Measurements from ENCODE around the gene IMPA2. TPM values are rescaled to one million over a fixed set of nuclear protein-coding genes. Genes with fewer than 3 reads are reported as not detected.

The IMPA2 gene
- total and polyA plus RNA-seq, 2 of the 13 experiments (the other 11 are each of a cell fraction or from before 2014, with no cell fraction given) = 37.8 to 71.8 TPM

DNA sequence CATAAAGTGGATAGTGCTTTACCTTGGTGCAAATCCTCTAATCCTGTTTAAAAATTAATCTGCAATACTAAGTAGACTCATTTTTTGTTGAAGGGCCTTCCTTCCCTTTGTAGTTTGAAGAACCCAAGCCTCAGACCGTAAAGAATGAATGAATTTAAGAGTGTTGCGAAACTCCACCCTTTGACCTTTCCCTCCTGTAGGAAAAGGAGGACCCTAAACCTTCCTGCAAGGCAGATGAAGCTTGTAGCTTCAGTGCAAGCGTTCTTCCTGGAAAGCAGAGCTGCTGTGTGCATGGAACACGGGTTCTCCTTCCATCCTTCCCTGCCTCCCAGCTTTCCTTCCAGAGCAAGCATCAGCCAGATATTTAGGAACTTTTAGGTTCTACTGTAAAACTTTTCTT lies 1.7 kb downstream of the IMPA2 start (continued):
- no peak for TF ChIP-seq REL (CRISPR knock-in tag; conservative IDR thresholded peaks at IDR 0.05)
- no peak for TF ChIP-seq HMGA1 (CRISPR knock-in tag; conservative IDR thresholded peaks at IDR 0.05)
- no peak for TF ChIP-seq DNMT1 (CRISPR knock-in tag; IDR thresholded peaks at IDR 0.05)
- TF ChIP-seq HNF4A (CRISPR knock-in tag; IDR thresholded peaks at IDR 0.05) = peak; percentile 73
- no peak for TF ChIP-seq ZNF564 (CRISPR knock-in tag; IDR thresholded peaks at IDR 0.05)
- TF ChIP-seq ZNF646 (CRISPR knock-in tag; IDR thresholded peaks at IDR 0.05) = no peak
- no peak for TF ChIP-seq ZNF407 (CRISPR knock-in tag; IDR thresholded peaks at IDR 0.05; ENCODE audit: not compliant biosample characterization)
- TF ChIP-seq SRSF9 (IDR thresholded peaks at IDR 0.05; ENCODE audit: borderline replicate concordance, insufficient read depth, low read depth, low read length, poor library complexity, severe bottlenecking) = no peak
- TF ChIP-seq ZNF678 (CRISPR knock-in tag; IDR thresholded peaks at IDR 0.05) = no peak
- no peak for TF ChIP-seq ZNF282 (IDR thresholded peaks at IDR 0.05; ENCODE audit: partially characterized antibody)
- no peak for TF ChIP-seq ZNF326 (CRISPR knock-in tag; IDR thresholded peaks at IDR 0.05; ENCODE audit: borderline replicate concordance)
- peak; percentile 88 for TF ChIP-seq NR2F6 (IDR thresholded peaks at IDR 0.05)
- peak; percentile 84 for TF ChIP-seq NR2F6 (CRISPR knock-in tag; IDR thresholded peaks at IDR 0.05)
- TF ChIP-seq, protein P1, sequence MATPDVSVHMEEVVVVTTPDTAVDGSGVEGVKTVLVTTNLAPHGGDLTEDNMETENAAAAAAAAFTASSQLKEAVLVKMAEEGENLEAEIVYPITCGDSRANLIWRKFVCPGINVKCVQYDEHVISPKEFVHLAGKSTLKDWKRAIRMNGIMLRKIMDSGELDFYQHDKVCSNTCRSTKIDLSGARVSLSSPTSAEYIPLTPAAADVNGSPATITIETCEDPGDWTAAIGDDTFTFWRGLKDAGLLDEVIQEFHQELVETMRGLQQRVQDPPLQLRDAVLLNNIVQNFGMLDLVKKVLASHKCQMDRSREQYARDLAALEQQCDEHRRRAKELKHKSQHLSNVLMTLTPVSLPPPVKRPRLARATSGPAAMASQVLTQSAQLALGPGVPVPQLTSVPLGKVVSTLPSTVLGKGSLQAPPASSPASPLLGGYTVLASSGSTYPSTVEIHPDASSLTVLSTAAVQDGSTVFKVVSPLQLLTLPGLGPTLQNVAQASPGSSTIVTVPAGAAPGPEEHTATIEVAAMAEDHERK (CRISPR knock-in tag; IDR thresholded peaks at IDR 0.05; ENCODE audit: low read depth) = no peak
- no peak for TF ChIP-seq ZBTB1 (CRISPR knock-in tag; IDR thresholded peaks at IDR 0.05; ENCODE audit: borderline replicate concordance)

Measured in HepG2 (cell line).